ENCODE data around the gene GNAQ.

The GNAQ gene

DNA sequence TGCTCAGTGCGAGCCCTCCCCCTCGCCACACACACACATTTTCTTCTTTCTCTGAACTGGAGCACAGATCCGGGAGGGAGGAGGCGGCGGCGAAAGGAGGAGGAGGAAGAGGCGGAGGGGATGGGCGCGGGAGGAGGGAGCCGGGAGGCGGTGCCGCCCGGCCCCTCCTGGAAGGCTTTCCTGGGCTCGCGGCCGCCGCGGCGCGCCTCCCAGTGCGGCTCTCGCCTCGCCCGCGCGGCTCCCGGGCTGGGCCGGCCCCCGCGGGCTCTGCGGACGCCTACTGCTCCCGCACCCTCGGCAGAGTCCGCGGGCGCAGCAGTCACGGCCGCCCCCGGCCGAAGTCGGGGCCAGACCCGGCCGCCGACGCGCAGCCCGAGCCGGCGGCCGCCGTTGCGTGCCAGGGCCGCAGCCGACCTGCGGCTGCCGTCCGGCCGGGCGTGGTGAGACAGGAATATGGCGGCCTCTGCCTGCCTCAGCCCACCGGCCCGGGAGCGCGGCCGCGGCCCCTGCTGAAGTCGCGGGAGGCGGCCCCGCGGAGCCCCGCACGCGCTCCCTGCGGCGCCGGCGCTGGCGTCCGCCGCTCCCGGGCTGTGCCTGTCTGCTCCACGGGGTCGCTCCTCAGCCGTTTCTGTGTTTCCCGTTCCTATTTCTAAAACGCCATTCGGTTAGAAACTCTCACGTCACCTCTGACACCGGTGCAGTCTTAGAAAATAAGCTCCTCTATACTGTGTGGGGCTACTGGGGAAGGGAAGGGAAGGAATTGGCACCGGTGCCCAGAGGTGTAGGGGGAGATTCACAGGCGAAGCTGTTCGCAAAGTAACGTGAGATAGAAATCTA, 500 bp upstream of the GNAQ start:
- no peak for DNase-seq (ENCODE audit: low spot score)
- FAIRE-seq: no peak

DNA sequence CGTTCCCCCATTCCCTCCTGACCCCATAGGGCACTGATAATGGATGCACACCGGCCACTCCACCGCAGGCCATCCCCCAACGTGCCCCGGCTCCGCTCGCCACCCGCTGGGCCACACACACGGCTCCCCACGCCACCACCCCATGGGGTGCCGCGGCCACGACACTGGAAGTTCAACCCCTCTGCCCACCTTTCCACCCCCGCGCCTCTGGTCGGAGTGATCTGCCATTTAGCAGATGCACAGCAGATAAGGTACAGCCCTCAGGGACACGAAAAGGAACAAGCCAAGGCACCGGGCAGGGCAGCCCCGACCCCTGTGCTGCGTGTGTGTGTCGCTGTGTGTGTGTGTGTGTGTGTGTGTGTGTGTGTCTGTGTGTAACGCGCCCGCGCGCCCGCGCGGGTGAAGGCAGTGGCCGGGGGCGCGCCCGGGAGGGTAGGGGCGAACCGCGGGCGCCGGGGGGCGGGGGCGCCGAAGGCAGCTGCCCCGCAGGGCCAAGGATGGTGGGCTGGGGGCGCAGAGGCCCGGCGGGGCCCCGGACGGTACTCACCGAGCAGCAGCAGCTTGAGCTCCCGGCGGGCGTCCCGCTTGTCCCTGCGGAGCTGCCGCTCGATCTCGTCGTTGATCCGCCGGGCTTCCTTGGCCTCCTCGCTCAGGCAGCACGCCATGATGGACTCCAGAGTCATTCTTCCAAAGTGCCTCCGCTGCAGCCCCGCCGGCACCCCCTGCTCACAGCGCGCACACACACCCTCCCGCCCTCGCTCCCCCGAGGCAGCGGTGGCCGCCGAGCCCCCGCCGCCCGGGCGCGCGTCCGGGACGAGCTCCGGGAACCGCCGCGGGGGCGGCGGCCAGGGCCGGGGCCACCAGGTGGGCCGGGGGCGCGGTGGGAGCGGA, 813 bp downstream of the GNAQ start:
- no peak for FAIRE-seq
- no peak for DNase-seq (ENCODE audit: low spot score)

DNA sequence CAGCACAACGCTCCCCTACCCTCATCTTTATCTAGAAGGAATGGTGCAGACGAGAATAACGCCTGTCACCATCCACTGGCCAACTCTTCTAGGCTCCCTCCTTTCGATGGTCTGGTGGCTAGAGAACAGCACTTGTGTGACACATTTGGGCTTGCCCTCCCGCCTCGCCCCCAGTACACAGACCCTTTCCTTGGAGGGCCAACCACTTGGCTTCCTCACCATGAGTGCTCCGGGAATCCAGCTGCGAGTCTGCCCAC, 1.4 kb downstream of the GNAQ start:
- DNase-seq (ENCODE audit: low spot score) (no peak), FAIRE-seq (no peak)

DNA sequence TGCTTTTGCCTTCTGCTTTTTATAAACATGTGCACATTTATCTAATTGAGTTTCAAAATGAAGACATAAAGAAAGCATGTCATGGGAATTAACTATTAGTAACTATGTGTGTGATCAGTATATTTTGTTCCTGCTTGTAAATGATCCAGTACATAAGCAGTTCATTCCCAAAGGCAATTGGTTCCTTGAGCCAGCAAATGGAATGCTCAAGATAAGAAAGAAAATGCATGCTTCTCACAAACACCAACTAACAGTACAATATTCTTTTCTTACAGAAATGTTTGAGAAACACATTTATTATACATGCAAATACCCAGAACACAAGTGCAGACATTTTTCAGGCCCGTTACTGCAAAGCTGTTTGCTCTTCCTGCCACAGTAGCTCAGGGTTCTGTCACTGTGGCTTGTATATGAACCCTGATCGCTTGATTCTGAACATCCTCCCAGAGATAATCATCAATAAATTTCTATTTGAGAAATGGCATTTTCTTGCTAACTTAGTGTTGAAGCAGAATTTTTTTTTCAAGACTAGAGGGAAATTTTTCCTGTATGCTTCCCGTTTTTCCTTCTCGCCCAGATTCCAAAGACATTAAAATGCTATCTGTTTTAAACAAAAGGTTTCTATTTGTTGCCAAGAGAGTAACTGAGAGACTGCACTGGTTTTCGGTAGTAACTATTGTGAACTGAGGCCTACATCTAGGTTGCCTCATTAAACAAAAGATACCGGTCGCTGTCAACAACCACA, 1.9 kb downstream of the GNAQ start:
- no peak for FAIRE-seq

DNA sequence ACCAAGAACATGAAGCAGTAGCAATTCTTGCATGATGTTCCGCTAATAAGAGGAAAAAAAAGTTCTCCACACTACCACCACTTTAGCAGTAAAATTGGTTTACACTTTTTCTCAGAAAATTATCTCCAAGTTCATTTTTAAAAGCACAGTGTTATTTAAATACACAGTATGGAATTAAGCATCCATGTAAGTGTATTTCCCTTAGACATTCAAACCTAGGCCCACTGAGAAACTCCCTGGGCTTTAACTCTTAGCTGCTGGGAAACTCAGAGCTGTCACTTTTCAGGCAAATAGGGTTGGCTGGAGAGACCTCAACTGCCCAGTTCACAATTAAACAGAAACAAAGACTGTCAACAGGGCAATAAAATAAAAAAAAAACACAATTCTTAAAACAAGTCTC, 2.7 kb downstream of the GNAQ start:
- DNase-seq (ENCODE audit: low spot score) (no peak), FAIRE-seq (no peak)

More for the DNA sequence above, 1.9 kb downstream of the GNAQ start:
- no peak for DNase-seq (ENCODE audit: low spot score)

DNA sequence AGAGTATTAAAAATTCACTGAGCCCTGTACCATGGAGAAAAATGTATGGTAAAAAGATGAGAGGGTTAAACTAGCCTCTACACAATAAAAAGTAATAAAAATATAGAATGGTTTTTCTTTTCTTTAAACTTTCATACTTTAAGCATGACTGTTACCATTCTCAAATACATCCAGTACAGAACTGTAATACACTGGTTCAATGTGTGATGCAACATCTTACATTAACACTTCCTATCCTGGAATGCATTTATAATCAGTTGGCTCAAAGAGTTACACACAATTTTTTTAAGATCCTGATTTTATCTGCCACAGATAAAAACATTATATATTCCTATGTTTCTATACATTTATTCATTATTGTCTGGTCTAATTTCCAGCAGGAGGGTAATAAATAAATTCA, 4.7 kb downstream of the GNAQ start:
- FAIRE-seq (no peak), DNase-seq (ENCODE audit: low spot score) (no peak)

DNA sequence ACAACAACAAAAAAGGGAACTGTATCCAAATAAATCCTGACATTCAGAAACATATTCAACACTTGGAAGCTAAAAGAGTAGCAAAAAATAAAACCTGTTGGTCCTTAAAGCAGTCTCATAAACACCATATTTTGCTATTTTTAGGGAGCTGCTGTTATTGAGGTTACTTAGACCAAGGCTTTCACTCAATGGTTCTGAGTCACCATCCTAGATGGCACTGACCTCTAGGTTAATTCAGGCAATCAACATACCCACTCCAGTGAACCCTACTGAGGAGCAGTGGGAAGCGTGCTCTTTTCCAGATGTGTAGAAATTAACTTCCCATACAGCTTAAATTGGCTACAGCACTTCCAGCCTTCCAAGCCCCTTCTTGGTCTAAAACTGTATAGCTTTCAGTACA, 5.2 kb downstream of the GNAQ start:
- no peak for FAIRE-seq
- DNase-seq (ENCODE audit: low spot score): no peak

DNA sequence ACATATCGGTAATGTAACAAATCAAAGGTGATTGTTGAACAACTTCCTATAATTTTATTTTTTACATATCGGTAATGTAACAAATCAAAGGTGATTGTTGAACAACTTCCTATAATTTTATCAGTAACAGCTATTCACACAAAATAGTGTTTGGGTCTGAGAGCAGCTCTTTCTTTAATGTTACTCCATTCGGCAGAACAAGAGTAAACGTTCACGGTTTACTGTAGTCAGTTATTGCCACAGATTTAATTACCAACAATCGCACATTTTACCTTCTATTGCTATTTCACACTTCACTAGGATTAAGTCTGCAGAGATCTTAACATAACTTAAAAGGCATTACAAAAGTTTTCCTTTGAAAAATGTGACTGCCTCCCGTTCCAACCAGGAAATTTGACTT, 6.4 kb downstream of the GNAQ start:
- no peak for DNase-seq (ENCODE audit: low spot score)
- FAIRE-seq: no peak

DNA sequence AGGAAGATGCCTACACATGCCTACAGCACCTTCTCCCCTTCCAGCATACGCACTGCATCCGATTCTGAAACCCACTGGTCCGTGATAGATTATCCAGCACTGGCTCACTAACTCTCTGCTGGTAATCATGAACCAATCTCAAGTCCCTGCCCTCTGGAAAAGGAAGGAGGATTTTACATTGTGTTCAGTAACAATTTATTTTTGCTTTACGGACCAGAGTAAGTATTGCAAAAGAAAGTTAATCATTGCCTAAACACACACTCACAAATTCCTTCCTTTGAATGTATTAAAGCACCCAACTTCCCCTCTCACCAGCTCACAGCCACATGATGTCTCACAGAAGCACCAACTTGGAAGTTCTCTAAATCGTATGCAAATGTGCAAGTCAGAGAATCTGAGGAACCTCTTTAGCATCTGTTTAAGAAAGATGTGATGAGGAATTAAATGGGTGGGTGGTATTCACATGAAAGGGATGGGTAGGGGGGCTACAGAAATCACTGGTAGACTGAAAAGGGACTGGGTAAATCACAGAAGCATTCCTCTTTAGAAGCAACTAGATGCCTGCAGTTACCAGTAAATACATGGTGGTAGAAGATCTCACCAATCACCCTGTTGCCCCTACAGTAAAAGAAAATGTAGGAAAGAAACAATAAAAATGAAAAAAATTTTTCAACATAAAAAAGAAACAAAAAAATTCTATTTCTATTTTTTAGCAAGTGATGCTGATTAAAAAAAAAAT, 8.4 kb downstream of the GNAQ start:
- FAIRE-seq (no peak), DNase-seq (ENCODE audit: low spot score) (no peak)

DNA sequence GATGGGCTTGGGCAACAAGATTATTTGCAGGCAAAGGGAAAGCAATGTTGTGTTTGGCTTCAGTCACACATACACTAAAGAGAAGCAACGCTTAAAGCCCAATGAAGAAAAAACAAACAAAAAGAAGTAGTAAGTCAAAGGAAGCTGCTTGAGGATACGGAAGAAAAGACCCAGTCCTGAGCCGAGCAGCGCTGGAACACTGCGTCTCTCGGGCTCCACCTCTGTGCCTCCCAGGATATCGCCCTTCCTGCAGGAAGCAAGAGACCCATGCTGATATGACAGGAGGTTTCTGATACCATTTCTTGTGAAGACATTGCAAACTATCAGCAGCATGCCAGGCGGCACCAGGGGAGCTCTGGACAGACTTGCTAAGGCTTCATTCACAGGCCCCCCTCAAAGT, 9.9 kb downstream of the GNAQ start:
- FAIRE-seq (no peak), DNase-seq (ENCODE audit: low spot score) (no peak)

DNA sequence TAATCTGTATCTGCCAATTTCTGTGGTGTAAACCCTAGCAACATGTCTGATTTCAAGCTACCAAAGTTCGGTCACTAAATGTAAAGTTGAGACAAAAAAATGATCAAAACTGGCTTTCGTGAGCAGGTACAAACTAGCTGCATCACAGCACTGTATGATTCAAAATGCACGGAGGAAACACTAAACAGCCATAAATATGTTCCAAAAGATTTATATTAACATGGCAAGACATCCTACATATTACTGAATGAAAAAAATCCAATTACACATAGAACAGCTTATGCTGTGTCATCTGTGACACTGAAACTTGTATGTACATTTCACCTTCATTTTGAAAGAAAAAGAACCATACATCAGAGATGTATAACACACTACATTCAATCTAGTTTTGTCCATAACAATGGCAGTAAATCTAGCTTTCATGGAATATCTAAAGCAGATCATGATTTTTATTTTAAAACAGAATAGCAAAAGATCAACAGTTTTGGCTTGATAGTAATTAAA, 14.4 kb downstream of the GNAQ start:
- no peak for FAIRE-seq
- DNase-seq (ENCODE audit: low spot score): no peak

DNA sequence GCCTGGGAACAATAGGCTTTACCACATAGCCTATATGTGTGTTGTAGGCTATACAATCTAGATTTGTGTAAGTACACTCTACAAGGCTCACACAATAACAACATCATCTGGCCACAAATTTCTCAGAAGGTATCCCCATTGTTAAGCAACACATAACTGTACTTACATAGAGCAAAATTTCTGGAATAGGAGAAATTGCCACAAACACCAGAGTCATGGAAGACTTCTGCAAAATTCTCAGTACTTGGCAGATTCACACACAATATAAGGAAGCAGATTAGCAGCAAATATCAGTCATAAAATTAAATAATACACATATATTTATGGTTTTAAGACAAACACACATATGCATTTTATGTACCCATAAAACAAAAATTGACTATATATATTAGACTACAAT, 16.4 kb downstream of the GNAQ start:
- FAIRE-seq: no peak
- no peak for DNase-seq (ENCODE audit: low spot score)

DNA sequence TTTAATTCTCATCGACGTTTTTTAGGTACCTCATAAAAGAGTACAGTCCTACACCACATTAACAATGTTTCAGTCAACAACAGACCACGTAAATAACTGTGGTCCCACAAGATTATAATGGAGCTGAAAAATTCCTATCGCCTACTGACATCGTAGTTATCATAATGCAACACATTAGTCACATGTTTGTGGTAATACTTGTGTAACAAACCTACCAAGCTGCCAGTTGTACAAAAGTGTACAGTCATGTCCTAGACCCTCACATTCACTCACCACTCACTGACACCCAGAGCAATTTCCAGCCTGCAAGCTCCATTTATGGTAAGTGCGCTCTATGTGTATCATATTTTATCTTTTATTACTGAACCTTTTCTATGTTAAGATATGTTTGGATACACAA, 16.8 kb downstream of the GNAQ start:
- no peak for FAIRE-seq
- no peak for DNase-seq (ENCODE audit: low spot score)

DNA sequence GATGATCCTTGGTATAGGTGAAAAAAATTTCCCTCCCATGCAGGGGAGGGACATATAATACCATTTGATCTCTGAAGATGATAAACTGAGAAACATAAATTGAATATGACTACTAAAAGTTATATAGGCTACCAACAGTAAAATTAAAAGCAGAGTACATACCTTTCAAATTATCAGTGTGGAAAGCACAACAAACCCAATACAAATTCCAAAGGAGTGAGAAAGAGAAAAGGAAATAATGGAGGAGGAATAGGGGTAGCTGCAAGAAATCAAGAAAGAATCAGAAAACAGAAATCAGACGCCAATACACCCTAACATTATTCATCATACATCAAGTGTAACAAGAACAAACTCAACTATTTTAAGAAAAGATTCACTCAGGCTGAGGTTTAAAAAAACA, 17.7 kb downstream of the GNAQ start:
- FAIRE-seq: no peak

DNA sequence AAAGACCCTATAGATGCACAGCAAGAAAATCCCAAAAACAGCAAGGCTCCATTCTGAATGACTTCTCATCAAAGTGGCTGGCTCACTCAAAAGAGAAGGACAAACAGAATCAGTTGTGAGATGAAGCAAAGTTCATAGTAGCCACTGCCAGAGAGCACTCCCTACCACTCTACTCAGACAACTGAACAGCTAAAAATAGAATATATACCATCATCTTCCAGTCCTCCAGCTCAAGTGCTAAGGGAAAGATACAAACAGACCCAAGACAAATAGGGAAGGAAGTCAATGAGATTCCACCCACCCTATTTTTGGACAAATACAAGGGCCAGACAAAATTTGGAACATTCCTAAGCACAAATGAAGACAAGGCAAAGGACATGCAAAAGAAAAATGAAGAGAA, 20.6 kb downstream of the GNAQ start:
- FAIRE-seq (no peak), DNase-seq (ENCODE audit: low spot score) (no peak)

More for the DNA sequence above, 17.7 kb downstream of the GNAQ start:
- DNase-seq (ENCODE audit: low spot score): no peak

DNA sequence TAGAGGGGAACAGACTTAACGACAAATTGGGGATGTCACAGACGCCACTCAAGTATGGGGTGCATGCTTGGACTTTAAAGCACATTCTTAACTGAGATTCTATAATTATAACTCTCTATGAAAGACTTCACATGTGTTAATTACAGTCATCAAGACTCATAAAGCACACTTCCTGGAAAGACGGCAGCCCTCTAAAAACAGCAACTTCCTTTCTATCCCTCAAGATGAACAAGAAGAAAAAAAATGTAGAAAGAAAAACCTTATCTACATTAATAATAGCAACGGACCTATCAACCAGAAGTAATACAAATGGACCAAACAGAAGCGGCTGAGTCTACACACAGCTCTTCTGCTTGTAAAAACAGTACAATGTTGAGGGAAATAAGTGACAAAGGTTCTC, 21.2 kb downstream of the GNAQ start:
- DNase-seq (ENCODE audit: low spot score): no peak
- FAIRE-seq: no peak

DNA sequence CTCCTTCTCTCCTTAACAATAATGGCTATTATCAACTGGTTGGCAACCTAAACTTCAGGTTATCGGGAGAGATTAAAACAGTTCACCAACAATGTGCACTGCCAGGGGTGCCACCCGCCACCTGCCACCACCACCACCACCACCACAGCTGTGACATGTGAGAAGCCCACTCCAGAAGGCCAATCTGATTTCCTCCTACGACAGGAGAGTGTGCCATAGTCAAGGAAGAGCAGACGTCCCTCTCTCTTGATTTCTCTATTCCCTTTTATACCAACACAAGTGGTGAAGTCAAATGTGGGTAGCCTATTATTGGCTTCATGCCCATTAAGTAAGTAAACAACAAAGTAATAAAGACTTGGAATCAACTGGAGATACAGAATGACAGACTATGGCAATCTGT, 22.4 kb downstream of the GNAQ start:
- no peak for FAIRE-seq
- DNase-seq (ENCODE audit: low spot score): no peak

DNA sequence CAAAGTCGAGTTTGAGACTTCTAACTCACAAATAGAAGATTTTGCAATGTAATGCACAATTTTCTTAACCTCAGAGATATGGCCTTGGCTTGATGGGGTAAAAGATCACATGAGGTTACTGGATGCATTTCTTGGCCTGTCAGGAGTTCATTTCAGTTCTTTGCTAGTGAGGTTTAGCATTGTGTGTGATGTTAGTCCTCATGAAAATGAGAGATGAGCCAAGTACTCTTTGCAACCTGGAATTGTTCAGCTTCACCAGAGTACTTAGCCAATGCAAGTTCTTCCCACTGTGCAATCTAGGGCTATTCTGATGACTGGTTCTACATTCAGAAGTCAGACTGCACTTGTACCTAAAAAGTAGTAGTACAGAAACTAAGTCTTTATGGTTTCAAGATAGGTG, 24.9 kb downstream of the GNAQ start:
- FAIRE-seq: no peak

DNA sequence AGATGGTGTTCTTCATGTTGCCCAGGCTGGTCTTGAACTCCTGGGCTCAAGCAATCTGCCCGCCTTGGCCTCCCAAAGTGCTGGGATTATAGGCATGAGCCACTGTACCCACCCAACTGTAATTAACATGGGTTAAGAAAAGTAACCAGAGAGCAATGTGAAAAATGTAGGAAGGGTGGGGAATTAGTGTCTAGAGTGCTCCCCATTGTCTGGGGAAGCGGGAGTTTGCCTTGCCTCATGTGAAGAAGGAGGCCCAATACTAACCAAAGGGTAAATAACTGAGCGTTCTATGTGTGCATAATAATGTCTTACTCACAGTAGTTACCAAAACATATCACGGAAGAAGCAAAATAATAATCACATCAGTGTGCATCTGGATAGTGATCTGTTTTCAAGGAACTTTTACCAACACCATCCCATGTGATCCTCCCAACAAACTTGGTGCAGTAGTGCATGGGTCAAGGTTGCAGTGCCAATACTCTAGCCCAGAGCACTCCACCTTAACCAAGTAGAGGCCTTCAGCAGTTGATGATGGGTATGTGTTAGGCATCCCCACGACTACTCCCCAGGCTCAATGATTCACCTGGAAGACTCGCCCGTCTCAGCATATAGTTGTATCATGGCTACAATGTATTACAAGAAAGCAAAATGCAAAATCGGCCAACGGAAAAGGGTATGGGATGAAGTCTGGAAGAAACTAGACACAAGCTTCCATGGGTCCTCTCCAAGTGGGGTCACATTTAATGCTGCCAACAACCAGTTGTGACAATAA, 26.2 kb downstream of the GNAQ start:
- FAIRE-seq: no peak
- no peak for DNase-seq (ENCODE audit: low spot score)

More for the DNA sequence above, 24.9 kb downstream of the GNAQ start:
- no peak for DNase-seq (ENCODE audit: low spot score)

DNA sequence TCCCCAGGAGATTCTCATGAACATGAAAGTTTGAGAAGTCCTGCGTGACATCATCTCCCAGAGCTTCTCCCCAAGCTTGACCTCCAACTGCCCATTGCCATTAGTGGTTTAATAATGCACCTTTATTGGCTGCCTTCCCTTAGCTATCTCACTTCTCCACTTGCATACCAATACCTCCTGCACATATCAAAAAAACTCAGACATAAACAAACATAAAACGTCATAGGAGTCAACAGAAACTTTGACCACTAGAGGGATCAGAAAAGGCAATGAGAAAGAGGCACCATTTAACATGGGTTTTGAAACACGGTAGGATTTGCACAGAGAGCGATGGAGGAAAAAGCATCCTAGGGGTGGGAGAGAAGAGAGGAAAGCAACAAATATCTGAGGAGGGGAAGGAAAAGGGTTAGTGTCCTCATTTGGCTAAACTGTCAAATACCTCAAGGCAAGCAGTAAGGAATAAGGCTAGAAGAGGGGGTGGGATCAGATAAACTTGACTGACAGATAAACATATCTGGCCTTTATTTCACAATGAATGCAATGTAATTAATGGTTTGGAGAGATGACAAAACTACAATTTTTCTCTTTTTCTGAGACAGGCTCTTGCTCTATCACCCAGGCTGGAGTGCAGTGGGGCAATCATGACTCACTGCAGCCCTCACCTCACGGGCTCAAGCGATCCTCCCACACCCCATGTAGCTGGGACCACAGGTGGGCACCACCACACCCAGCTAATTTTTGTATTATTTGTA, 27.0 kb downstream of the GNAQ start:
- FAIRE-seq (no peak), DNase-seq (ENCODE audit: low spot score) (no peak)

All from urothelium cell line (cell line).